Smooth muscle cell (in vitro differentiated cells): ENCODE data around the gene ELFN2. TPM values are rescaled to one million over a fixed set of nuclear protein-coding genes. Genes with fewer than 3 reads are reported as not detected.

Source experiments
- DNase-seq: peaks from one replicate; lab custom pipeline; 2025; ENCODE audit not compliant: unreplicated experiment; lab: John Stamatoyannopoulos, UW
- H2AFZ ChIP-seq: fragments of 200-600 bp; sonication (generic); 2 replicates; pipeline ENCODE4 v1.6.0; 2016; ENCODE audit warnings: antibody characterized with exemption, low read depth, mild to moderate bottlenecking
- H3F3A ChIP-seq: fragments of 200-600 bp; sonication (generic); 2 replicates; pipeline ENCODE4 v1.6.0; 2017; ENCODE audit warnings: antibody characterized with exemption, low read depth
- H3K27ac ChIP-seq: fragments of 200-600 bp; sonication (generic); 2 replicates; pipeline ENCODE4 v1.5.1; 2016; ENCODE audit warnings: low read depth, mild to moderate bottlenecking
- H3K27me3 ChIP-seq: fragments of 200-600 bp; sonication (generic); 2 replicates; pipeline ENCODE4 v1.6.1; 2016; ENCODE audit warnings: low read depth, mild to moderate bottlenecking
- H3K36me3 ChIP-seq: fragments of 200-600 bp; sonication (generic); 2 replicates; pipeline ENCODE4 v1.5.1; 2016; ENCODE audit warnings: low read depth
- H3K4me1 ChIP-seq: fragments of 200-600 bp; sonication (generic); 2 replicates; pipeline ENCODE4 v1.5.1; 2016; ENCODE audit warnings: low read depth
- H3K4me2 ChIP-seq: fragments of 200-600 bp; sonication (generic); 2 replicates; pipeline ENCODE4 v1.6.0; 2016; ENCODE audit warnings: mild to moderate bottlenecking
- H3K4me3 ChIP-seq: fragments of 200-600 bp; sonication (generic); 2 replicates; pipeline ENCODE4 v1.5.1; 2016; ENCODE audit warnings: mild to moderate bottlenecking
- H3K79me2 ChIP-seq: fragments of 200-600 bp; sonication (generic); 2 replicates; pipeline ENCODE4 v1.6.0; 2016; ENCODE audit warnings: low read depth, mild to moderate bottlenecking
- H3K9ac ChIP-seq: fragments of 200-600 bp; sonication (generic); 2 replicates; pipeline ENCODE4 v1.6.0; 2016; ENCODE audit warnings: low read depth
- H3K9me3 ChIP-seq: fragments of 200-600 bp; sonication (generic); replicated peaks from 2 replicates; pipeline ENCODE4 v1.5.1; 2016; ENCODE audit warnings: low read depth
- H4K20me1 ChIP-seq: fragments of 200-600 bp; sonication (generic); 2 replicates; pipeline ENCODE4 v1.6.0; 2016; ENCODE audit warnings: low read depth
- WGBS: methylation state at CpG from one replicate; pipeline ENCODE4 v1.1.7; 2016; ENCODE audit warnings: low lambda C conversion rate; 5-methylcytosine and 5-hydroxymethylcytosine counted together
- polyA plus RNA-seq: library from polyadenylated mRNA; unstranded; fragments of >200 nt; fragmentation: Nextera tagmentation; extraction: Ambion mirVana; gene quantifications from 2 replicates; pipeline ENCODE4 v1.2.1, GENCODE V29; 2016
- total RNA-seq: library from RNA; depleted of rRNA; stranded (reverse); fragments of >200 nt; gene quantifications from 2 replicates; pipeline ENCODE4 v1.2.3, GENCODE V29; 2014
- TF ChIP-seq, protein P1 (sequence below): fragments of 200-600 bp; sonication (generic); IDR thresholded peaks from 2 replicates; pipeline ENCODE4 v1.5.1; 2017; ENCODE audit warnings: borderline replicate concordance, mild to moderate bottlenecking, antibody characterized with exemption; ENCODE audit not compliant: insufficient read depth, poor library complexity, severe bottlenecking

ELFN2 gene
- total and polyA plus RNA-seq, 2 experiments from 2014 or later = 0.63 to 1.3 TPM

DNA sequence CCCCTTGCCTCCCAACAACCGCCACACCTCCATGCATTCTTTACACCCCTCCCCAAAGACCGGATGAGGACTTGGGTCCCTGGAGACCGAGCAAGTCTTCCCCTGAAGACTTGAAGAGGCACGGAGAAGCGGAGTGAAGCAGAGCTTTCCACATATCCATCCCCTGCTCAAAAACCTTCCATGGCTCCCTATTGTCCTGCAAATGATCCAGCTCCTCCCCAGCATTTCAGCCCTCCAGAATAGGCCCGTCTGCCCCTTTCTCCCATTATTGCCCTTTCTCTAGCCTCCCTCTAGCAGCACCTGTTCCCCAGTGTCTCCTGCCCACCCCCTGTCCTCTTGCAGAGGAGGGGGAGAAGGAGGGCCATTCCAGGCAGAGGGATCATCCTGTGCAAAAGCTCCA is 85.2 kb downstream of the ELFN2 start:
- Histone ChIP-seq H3K36me3 (no peaks in the 10 kb centered on the region), H3K4me3 (no peak overlapping the region), H3K9ac (no peak overlapping the region), H2AFZ (no peak overlapping the region), H3F3A (peaks cover 5% of the 10 kb centered on the region), H3K4me2 (no peak overlapping the region), H3K9me3 (no peaks in the 10 kb centered on the region), H3K27me3 (peaks cover 17% of the 10 kb centered on the region), H4K20me1 (no peaks in the 10 kb centered on the region), H3K79me2 (no peaks in the 10 kb centered on the region), H3K4me1 (peaks cover 6% of the 10 kb centered on the region), H3K27ac (no peak overlapping the region)
- no peak for DNase-seq
- TF ChIP-seq, protein P1, sequence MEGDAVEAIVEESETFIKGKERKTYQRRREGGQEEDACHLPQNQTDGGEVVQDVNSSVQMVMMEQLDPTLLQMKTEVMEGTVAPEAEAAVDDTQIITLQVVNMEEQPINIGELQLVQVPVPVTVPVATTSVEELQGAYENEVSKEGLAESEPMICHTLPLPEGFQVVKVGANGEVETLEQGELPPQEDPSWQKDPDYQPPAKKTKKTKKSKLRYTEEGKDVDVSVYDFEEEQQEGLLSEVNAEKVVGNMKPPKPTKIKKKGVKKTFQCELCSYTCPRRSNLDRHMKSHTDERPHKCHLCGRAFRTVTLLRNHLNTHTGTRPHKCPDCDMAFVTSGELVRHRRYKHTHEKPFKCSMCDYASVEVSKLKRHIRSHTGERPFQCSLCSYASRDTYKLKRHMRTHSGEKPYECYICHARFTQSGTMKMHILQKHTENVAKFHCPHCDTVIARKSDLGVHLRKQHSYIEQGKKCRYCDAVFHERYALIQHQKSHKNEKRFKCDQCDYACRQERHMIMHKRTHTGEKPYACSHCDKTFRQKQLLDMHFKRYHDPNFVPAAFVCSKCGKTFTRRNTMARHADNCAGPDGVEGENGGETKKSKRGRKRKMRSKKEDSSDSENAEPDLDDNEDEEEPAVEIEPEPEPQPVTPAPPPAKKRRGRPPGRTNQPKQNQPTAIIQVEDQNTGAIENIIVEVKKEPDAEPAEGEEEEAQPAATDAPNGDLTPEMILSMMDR = no peak
- WGBS = 72% methylated on average over 6 of the region's 6 CpGs

DNA sequence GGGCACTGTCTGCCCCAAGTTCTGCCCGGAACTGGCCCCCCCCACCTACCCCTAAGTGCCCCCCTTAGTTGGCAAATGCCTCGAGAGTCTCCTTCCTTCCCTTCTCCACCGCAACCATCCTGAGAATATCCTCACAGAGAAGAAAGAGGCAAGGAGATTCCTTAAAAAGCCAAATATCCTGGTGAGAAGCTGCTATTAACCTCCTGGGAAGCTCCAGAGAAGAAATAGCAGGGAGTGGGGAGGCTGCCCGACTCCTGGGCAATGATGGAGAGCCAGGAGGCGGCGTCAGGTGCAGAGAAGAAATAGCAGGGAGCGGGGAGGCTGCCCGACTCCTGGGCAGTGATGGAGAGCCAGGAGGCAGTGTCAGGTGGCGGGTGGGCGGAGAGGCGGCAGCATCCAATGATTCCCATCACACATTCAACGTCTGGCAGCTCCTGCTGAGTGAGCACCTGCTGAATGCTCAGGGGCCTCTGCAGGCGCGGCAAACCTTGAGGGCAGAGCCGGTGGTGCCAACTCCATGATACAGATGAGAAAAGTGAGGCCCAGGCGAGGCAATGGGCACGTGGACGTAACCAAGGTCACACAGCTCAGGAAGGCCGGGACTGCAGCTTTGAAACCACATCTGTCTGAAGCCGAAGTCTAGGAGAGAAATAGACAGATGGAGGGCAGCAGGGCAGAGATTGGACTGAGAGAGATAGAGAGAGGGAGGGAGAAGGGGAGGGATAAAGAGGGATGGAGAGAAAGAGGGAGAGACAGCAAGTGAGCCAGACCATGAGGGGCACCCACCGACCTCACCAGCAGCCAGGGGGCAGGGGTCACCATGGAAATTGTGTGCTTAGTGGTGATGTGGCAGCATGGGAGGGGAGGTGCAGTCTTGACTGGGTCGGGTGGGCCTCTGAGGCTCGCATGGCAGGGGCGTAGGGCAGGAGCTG is 86.7 kb downstream of the ELFN2 start:
- TF ChIP-seq, protein P1 = no peak

DNA sequence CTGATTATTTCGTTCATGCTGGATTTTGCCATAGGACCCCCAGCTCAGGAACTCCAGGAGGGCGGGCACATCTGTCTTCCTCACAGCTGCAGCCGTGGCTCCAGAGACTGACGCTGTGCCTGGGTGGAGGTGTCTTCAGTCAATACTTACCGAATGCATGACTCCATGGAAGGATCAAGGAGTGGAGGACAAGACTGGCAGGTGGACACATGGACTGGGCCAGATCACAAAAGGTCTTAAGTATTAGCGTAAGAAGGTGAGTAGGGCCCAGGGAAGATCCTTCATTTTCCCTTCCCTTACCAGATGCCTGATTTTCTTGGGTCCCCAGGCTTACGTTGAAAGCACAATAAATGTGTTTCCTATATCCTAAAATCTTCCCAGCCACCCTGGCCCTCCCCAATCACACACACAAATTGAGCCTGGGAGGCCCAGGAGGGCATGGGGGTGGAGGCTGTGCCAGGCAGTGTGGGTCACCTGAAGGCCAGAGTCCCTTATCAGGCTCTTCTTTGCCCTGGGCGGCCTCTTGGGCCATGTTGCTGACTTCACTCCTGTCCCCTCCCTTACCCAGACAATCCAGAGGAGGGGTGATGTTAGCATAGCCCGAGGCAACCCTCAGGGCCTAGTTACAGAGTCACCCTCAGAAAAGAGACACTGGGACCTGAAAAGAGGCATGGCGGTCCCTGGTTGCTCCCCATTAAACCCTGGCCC is 88.6 kb downstream of the ELFN2 start:
- TF ChIP-seq, protein P1 = no peak
- DNase-seq = no peak
- H3K27me3 ChIP-seq = peaks cover 46% of the 10 kb centered on the region
- no peak overlapping the region for H3K9ac ChIP-seq
- 90% methylated on average over 10 of the region's 10 CpGs for WGBS
- no peak overlapping the region for H3K27ac ChIP-seq
- H3K4me1 ChIP-seq = peaks cover 22% of the 10 kb centered on the region
- no peaks in the 10 kb centered on the region for H3K36me3 ChIP-seq
- H3F3A ChIP-seq = no peaks in the 10 kb centered on the region
- H3K9me3 ChIP-seq = no peaks in the 10 kb centered on the region
- H4K20me1 ChIP-seq = no peaks in the 10 kb centered on the region
- H3K4me3 ChIP-seq = no peak overlapping the region
- no peak overlapping the region for H2AFZ ChIP-seq
- H3K4me2 ChIP-seq = no peak overlapping the region
- no peaks in the 10 kb centered on the region for H3K79me2 ChIP-seq

More for the DNA sequence above, 86.7 kb downstream of the ELFN2 start:
- H3K4me3 ChIP-seq = no peak overlapping the region
- no peaks in the 10 kb centered on the region for H3K36me3 ChIP-seq
- no peaks in the 10 kb centered on the region for H3K79me2 ChIP-seq
- H3K27me3 ChIP-seq = peaks cover 27% of the 10 kb centered on the region
- H3K4me2 ChIP-seq = no peak overlapping the region
- no peaks in the 10 kb centered on the region for H3F3A ChIP-seq
- WGBS = 60% methylated on average over 24 of the region's 24 CpGs
- no peaks in the 10 kb centered on the region for H4K20me1 ChIP-seq
- no peak overlapping the region for H3K9ac ChIP-seq
- H3K27ac ChIP-seq = no peak overlapping the region
- H3K9me3 ChIP-seq = no peaks in the 10 kb centered on the region
- no peak for DNase-seq
- no peak overlapping the region for H2AFZ ChIP-seq
- H3K4me1 ChIP-seq = peaks cover 15% of the 10 kb centered on the region
